OCI-LY7 (cell line): ENCODE measurements around the gene PPBP. TPM values are rescaled to one million over a fixed set of nuclear protein-coding genes. Genes with fewer than 3 reads are reported as not detected.

Source experiments
- BruUV-seq: library from RNA; stranded (reverse); fragments of 400-500 nt; replicated peaks from 2 replicates; lab custom pipeline; 2021; lab: Mats Ljungman, UMichigan
- CTCF ChIA-PET: fragments of 300-600 bp; sonication (Branson Sonifier 250); formaldehyde crosslinking; loops from one replicate; lab custom pipeline; 2022; ENCODE audit warnings: antibody characterized with exemption; ENCODE audit not compliant: unreplicated experiment; lab: Charles Lee
- POLR2A ChIA-PET: fragments of 300-600 bp; sonication (Branson Sonifier 250); formaldehyde crosslinking; loops from one replicate; lab custom pipeline; 2022; ENCODE audit warnings: antibody characterized with exemption; lab: Charles Lee
- DNase-seq: peaks from one replicate; pipeline ENCODE4 v3.0.0-alpha.2; 2015; ENCODE audit warnings: low spot score
- H2AFZ ChIP-seq: fragments of 200-600 bp; sonication (generic), shearing (Covaris generic); 2 replicates; pipeline ENCODE4 v1.6.1; 2014; ENCODE audit warnings: mild to moderate bottlenecking, antibody characterized with exemption, low read length, moderate library complexity
- H3K27ac ChIP-seq: fragments of 200-600 bp; sonication (generic); 2 replicates; pipeline ENCODE4 v1.5.1; 2014; ENCODE audit warnings: mixed run types, low read depth, mild to moderate bottlenecking, moderate library complexity, low read length, inconsistent platforms; ENCODE audit not compliant: poor library complexity, severe bottlenecking
- H3K36me3 ChIP-seq: fragments of 200-600 bp; sonication (generic); 2 replicates; pipeline ENCODE4 v1.6.1; 2014; ENCODE audit warnings: mild to moderate bottlenecking, antibody characterized with exemption, low read length, moderate library complexity, mixed read lengths; ENCODE audit not compliant: insufficient read depth
- H3K4me1 ChIP-seq: fragments of 200-600 bp; sonication (generic); 2 replicates; pipeline ENCODE4 v1.5.1; 2014; ENCODE audit warnings: mild to moderate bottlenecking, low read length; ENCODE audit not compliant: insufficient read depth, poor library complexity, severe bottlenecking
- H3K4me2 ChIP-seq: fragments of 200-600 bp; sonication (generic); 2 replicates; pipeline ENCODE4 v1.6.1; 2014; ENCODE audit warnings: mild to moderate bottlenecking, low read length
- H3K4me3 ChIP-seq: fragments of 200-600 bp; sonication (generic); 2 replicates; pipeline ENCODE4 v1.5.1; 2014; ENCODE audit warnings: mild to moderate bottlenecking, low read depth, low read length; ENCODE audit not compliant: poor library complexity, severe bottlenecking
- H3K79me2 ChIP-seq: fragments of 200-600 bp; sonication (generic); 2 replicates; pipeline ENCODE4 v1.6.1; 2016; ENCODE audit warnings: low read depth, mild to moderate bottlenecking, low read length, moderate library complexity, mixed read lengths; ENCODE audit not compliant: insufficient read depth
- H3K9me2 ChIP-seq: fragments of 200-600 bp; sonication (generic); 2 replicates; pipeline ENCODE4 v1.6.1; 2016; ENCODE audit warnings: mild to moderate bottlenecking, low read length, mixed read lengths; ENCODE audit not compliant: insufficient read depth
- H3K9me3 ChIP-seq: fragments of 200-600 bp; sonication (generic); 2 replicates; pipeline ENCODE4 v1.6.1; 2014; ENCODE audit warnings: mild to moderate bottlenecking, mixed run types, low read length, mixed read lengths
- H4K20me1 ChIP-seq: fragments of 200-600 bp; sonication (generic); 2 replicates; pipeline ENCODE4 v1.6.1; 2014; ENCODE audit warnings: mild to moderate bottlenecking, antibody characterized with exemption, low read length, moderate library complexity, mixed read lengths; ENCODE audit not compliant: insufficient read depth
- CTCF ChIP-seq: fragments of 200-600 bp; sonication (generic); conservative IDR thresholded peaks from 2 replicates; pipeline ENCODE4 v1.5.1; 2014; ENCODE audit warnings: mild to moderate bottlenecking, antibody characterized with exemption, low read length, moderate library complexity, mixed read lengths
- EZH2phosphoT487 ChIP-seq: fragments of 200-600 bp; sonication (generic); IDR thresholded peaks from 2 replicates; pipeline ENCODE4 v1.6.1; 2018; ENCODE audit warnings: low read depth, borderline replicate concordance, mild to moderate bottlenecking, mixed run types, antibody characterized with exemption, low read length, moderate library complexity, mixed read lengths
- intact Hi-C: fragments of 100-400 bp; cut with micrococcal nuclease; formaldehyde crosslinking; loops from one replicate; pipeline ENCODE4 v1.10.0; 2022; ENCODE audit not compliant: unreplicated experiment
- total RNA-seq, 2 experiments: library from RNA; depleted of rRNA in 1 of 2; stranded (reverse); fragments of >200 nt in 1 of 2; shearing (Covaris generic) in 1 of 2; gene quantifications; 2 replicates each; pipeline ENCODE4 v1.2.3, GENCODE V29; 2014 to 2022

Gene PPBP
- total RNA-seq, 2 experiments from 2014 or later, result not detected

- CTCF ChIA-PET, result no interaction called here
- H3K4me2 ChIP-seq, result no peak overlapping the region
- H2AFZ ChIP-seq, result no peak overlapping the region
- no peaks in the 10 kb centered on the region for H3K79me2 ChIP-seq
- no peaks in the 10 kb centered on the region for H3K4me1 ChIP-seq
- no TSS peak for BruUV-seq
- no peaks in the 10 kb centered on the region for H3K36me3 ChIP-seq
- TF ChIP-seq EZH2phosphoT487 (no peak), CTCF (no peak)
- no peak overlapping the region for H3K27ac ChIP-seq
- POLR2A ChIA-PET, result interaction anchor here (0.7 kb wide), 1 partner anchor 206 kb away, joined by 3 read pairs; the partner anchor contains the start of gene CXCL8
- H3K9me2 ChIP-seq, result no peaks in the 10 kb centered on the region
- H3K9me3 ChIP-seq, result no peaks in the 10 kb centered on the region
- H4K20me1 ChIP-seq, result no peaks in the 10 kb centered on the region
- no peak for DNase-seq
- H3K4me3 ChIP-seq, result no peak overlapping the region
- intact Hi-C loops, result no loop called here
These were observed 42.1 kb downstream of the PPBP start for GRCh38 chr4:73945674-73946449.

GRCh38 chr4:73945140-73945539, 42.9 kb downstream of the PPBP start:
- Histone ChIP-seq H3K4me1 (no peaks in the 10 kb centered on the region), H3K4me3 (no peak overlapping the region), H3K27ac (no peak overlapping the region), H3K9me2 (no peaks in the 10 kb centered on the region), H2AFZ (no peak overlapping the region), H3K79me2 (no peaks in the 10 kb centered on the region), H3K9me3 (no peaks in the 10 kb centered on the region), H4K20me1 (no peaks in the 10 kb centered on the region), H3K4me2 (no peak overlapping the region), H3K36me3 (no peaks in the 10 kb centered on the region)
- no peak for TF ChIP-seq EZH2phosphoT487
- no peak for TF ChIP-seq CTCF
- no peak for DNase-seq
- ChIA-PET POLR2A (no interaction called here), CTCF (no interaction called here)
- no TSS peak for BruUV-seq
- intact Hi-C loops, result no loop called here
